Measurements from ENCODE around the gene MLLT10.
"Not testable (repeated sequence)": the region's sequence is repeated elsewhere in the genome, so short reads cannot be mapped to it uniquely, and the experiment has no call there.

Gene MLLT10

DNA sequence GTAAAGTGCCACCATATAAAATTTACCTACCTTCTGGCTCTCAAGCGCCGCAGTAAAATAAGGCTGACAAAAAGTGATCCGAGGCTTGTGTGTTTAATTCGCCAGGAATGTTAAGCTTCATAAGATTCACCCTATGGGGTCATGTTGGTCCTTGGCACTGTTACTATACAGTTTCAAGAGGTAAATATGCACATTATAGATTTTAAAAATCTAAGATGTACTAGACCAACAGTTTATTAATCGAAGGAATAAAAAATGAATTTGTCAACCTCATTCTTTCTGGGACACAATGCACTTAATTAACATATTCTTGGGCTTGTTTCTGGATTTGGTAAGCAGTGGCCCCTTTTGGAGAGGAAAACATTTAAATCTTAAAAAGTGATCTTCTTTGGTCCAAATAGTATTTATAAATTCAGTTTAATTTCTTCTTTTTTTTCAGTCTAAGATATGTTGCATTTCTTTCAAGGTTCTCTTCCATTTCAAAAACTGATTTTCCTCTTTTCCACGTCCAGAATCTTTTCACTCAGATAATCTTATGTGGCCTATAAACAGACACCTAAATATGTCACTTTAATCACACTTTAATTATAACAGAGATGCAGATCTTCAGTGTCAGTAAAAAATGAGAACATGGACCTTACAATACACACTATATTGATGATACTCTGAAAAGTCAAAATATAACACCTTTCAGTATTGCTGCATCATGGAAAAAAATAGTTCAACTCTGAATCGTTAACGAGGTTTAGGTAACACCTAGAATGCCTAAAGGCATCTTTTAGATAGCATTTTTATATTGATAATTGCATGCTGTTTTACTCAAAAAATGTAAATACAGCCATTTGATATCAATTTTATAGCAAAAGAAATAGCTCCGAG lies 4.8 kb upstream of the MLLT10 start:
- DNase-seq = no peak

DNA sequence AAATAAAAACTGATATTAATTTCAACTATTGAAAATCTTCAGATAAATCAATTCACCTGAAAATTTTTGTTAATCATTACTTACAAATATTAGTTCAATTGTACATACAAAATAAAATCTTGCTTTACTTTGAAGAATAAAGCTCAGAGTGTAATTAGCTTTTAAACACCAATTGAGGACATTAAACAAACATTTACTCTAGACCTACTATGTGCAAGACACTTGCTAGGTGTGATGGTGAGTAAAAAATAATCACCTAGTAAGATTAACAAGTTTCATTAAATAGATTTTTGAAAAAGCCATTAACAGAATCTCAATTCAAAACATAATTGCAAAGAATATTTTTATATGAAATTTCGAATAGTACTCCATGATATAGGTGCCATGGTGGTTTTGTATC lies 3.9 kb upstream of the MLLT10 start:
- no peak for DNase-seq

DNA sequence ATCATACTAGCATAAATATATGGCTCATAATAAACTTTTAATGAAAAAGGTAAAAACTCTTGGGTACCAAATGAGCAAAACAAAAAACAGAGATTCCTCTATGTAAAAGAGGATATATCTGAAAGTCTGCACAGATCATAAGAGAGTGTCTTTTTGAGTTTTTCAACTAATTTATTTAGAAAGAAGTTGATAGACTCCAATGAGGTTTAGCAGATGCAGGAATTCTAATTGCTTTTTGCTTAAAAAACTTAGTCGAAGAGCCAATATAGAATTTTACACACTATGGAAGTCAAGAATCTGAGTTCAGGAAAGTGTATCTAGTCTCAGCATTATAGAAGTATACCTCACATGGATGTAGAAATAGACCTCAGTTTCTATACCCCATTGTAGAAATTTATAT lies 3.4 kb upstream of the MLLT10 start:
- DNase-seq = no peak

DNA sequence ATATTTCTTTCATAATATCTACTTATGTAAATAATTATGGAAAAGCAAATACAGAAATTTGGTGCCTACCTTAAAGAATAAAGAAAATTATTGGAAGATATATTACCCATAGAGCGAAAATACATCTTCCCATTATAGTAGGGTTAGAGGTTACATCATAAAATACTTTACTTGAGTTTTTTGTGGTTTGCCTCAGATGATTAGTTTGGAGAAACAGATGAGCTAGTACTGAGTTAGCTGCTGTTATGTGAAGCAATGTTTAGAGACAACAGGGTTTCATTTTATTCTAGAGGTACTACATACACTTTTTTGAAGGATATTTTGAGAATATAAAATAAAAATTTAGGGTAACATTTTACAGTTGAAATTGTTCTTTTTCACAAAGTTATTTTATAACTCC lies 2.9 kb upstream of the MLLT10 start:
- DNase-seq = peak; percentile 30

DNA sequence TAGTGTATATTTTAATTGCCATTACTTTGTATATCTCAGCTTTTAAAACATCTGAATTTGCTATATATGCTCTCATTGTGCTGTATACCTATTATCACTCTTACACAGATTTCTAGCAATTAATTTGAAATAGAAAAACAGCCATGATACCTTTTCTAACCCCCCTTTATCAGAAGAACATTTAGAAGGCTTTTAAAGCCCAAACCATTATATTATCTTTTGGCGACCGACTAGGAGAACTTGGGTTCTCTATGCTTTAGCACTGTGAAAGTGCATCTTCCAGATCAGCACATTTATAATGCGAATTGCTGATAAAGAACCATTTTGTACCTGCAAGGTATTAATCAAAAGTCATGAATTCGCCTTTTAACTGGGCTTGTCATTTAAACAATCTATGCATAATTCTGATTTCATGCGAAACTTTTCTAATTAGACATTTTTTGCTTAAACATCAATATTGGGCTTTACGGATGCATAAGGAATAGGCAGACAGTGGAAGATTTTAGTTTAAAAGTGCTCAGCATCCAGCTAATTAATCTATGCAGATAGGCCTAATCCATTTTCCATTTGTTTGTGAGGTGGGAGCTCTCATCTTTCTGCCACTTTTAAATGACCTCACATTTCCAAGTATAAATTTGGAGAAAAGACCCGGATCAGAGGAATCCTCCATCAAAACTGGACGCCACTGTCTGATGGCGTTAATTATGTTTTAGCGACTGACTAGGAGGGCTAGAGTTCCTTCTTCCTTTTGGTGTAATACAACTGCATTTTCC lies 1.2 kb upstream of the MLLT10 start:
- DNase-seq = no peak

- DNase-seq = no peak
Observed at GRCh38 chr10:21534280-21534586, 201 bp downstream of the MLLT10 start.

GRCh38 chr10:21534604-21535493 lies 817 bp downstream of the MLLT10 start:
- peak; percentile 37 for DNase-seq

DNA sequence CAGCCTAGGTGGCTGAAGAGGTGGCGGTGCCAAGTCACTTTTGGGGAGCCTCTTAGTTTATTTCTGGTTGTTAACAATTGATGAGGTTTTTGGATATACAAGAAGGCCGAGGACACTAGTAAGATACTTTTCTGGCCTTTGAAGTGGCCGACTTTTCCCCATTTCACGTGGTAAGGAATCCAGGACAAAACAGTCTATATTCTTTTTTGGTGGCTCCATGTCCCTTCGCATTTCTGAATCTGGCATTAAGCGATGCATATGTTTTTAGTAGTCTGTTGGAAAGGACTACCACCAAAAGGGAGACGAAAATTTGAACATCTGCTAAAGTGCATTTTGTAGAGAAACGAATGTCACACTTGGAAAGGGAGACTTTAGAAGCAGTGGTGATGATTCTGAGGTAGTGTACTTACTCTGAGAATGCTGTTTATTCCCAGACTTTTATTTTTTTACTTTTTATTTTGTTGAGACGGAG lies 1.5 kb downstream of the MLLT10 start:
- no peak for DNase-seq

DNA sequence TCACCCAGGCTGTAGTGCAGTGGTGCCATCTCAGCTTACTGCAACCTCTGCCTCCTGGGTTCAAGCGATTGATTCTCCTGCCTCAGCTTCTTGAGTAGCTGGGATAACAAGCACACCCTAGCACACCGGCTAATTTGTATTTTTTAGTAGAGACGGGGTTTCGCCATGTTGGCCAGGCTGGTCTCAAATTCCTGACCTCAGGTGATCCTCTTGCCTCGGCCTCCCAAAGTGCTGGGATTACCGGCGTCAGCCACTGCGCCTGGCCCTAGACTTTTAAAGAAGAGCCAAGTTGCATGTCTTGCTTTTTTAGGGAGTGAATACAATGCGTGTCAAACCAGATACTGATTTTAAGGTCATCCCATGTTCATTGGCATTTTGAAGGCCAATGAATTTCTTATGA lies 1.9 kb downstream of the MLLT10 start:
- DNase-seq = not testable (repeated sequence)

- DNase-seq = no peak
Observed at GRCh38 chr10:21536874-21537273, 2.8 kb downstream of the MLLT10 start.

DNA sequence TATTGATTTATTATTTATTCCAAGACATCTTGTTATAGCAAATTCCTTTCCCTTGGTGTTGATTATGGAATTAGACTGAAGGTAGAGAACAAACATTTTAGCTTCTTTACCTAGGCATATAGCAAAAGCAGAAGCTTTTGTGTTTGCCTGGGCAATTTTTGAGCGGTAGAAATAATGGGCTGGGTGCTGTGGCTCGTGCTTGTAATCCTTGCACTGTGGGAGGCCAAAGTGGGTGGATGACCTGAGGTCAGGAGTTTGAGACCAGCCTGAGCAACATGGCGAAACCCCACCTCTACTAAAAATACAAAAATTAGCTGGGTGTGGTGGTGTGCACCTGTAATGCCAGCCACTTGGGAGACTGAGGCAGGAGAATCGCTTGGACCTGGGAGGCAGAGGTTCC lies 6.7 kb downstream of the MLLT10 start:
- not testable (repeated sequence) for DNase-seq

- no peak for DNase-seq
Observed at GRCh38 chr10:21547246-21547645, 13.2 kb downstream of the MLLT10 start.

DNA sequence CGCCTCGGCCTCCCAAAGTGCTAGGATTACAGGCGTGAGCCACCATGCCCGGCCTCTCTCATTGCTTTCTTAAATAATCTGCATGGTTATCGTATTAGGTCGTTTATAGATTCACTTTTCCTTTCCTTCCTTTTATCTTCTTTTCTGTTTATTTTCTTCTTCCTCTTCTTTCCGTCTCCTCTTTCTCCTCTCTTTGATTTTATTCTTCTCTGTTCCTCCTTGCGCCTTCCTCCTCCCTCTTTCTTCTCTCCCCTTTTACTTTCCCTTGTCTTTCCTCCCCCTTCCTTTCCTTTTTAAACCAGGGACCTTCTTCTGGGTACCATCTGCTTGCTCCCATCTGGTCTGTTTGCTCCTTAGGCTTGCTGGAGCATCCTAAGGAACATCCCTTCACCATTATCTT lies 18.6 kb downstream of the MLLT10 start:
- DNase-seq = no peak

- no peak for DNase-seq
Observed at GRCh38 chr10:21556527-21556926, 22.5 kb downstream of the MLLT10 start.

GRCh38 chr10:21558984-21559383 lies 25.0 kb downstream of the MLLT10 start:
- not testable (repeated sequence) for DNase-seq

DNA sequence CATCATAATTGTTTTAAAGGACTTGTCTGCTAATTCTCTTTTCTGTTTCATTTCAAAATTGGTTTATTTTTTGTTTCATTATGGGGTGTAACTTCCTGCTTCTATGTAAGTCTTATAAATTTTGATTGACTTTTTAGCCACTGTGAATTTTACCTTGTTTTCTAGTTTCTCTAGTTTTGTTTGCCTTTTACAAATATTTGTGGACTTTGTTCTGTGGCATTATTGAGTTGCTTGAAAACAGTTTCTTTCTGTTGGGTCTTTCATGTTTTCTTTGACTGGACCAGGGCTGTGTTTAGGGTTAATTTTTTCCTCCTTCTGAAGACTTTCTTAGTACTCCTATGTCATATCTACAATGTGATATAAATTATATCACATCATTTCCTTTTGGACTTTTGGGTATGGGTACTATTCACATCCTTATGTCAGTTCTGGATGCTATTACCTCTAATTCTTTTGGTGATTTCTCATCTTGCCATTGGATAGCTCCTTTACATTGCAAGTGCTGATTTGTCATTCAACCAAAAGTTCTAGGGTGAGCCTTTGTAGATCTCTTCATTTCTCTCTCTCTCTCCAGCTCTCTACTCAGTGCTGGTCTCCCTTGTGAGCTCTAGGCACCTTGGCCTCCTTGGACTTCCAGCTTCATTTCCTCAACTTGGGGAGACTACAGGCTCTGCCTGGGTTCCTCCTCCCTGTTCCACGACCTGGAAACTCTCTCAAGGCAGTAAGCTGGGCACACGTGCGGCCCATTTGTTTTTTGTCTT lies 36.9 kb downstream of the MLLT10 start:
- DNase-seq = no peak

GRCh38 chr10:21572578-21572977 lies 38.5 kb downstream of the MLLT10 start:
- no peak for DNase-seq

DNA sequence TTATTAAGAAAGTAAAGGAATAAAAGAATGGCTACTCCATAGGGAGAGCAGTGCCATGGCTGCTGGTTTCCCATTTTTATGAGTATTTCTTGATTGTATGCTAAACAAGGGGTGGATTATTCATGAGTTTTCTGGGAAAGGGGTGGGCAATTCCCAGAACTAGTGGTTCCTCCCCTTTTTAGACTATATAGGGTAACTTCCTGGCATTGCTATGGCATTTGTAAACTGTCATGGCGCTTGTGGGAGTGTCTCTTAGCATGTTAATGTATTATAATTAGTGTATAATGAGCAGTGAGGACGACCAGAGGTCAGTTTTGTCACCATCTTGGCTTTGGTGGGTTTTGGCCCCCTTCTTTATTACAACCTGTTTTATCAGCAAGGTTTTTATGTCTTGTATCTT lies 40.5 kb downstream of the MLLT10 start:
- DNase-seq = not testable (repeated sequence)

DNA sequence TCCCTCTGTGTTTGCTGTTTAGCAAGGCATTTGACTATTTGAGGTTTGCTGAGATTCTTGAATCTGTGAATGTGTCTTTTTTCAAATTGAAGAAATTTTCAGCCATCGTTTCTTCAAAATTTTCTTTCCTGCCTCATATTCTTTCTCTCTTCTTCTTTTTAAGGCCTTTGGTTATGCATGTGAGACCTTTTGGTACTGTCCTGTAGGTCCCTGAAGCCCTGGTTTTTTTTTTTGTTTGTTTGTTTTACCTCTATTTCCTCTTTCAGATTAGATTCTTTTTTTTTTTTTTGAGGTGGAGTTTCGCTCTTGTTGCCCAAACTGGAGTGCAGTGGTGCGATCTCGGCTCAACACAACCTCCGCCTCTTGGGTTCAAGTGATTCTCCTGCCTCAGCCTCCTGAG lies 45.3 kb downstream of the MLLT10 start:
- DNase-seq = no peak

DNA sequence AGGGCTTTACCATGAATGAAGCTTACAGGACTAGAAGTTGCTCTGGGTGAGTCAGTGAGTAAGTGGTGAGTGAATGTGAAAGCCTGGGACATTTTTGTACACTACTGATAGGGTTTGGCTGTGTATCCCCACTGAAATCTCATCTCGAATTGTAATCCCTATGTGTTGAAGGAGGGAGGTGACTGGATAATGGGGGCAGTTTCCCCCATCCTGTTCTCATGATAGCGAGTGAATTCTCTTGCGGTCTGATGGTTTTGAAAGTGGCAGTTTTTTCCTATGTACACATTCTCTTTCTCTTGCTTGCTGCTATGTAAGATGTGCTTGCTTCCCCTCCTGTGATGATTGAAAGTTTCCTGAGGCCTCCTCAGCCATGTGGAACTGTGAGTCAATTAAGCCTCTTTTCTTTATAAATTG lies 47.4 kb downstream of the MLLT10 start:
- peak; percentile 64 for DNase-seq

GRCh38 chr10:21584834-21585530 lies 51.0 kb downstream of the MLLT10 start:
- no peak for DNase-seq

DNA sequence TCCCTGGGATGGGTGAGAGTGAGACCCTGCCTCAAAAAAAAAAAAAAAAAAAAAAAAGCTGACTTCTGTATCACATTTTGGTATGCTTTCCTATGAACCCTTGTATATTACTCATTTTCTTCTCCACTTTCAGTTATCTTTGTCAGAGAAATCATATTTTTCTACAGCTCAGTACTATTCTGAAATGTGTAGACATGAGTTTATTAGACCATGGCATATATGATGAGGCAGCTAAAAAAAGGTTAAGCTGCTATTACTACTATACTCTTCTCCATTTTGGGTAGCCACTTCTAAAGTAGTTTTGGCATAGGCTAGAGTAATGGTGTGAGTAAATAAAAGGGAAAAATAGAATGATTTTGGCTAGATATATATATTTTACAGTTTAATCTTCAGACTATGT lies 53.4 kb downstream of the MLLT10 start:
- no peak for DNase-seq
